HepG2 (cell line): ENCODE data around the gene CEP131. TPM values are rescaled to one million over a fixed set of nuclear protein-coding genes. Genes with fewer than 3 reads are reported as not detected.
A peak's percentile ranks its signal among the peaks of the same experiment; 100 is the strongest.

Experiments used
- ATF7 ChIP-seq, 2 experiments: fragments of 450-650 bp in 1 of 2; sonication (generic) in 1 of 2; formaldehyde crosslinking in 1 of 2; IDR thresholded peaks; 2 replicates each; pipeline versions ENCODE4 v1.4.0 to v1.6.1; 2016 to 2020; ENCODE audit warnings: antibody characterized with exemption in 1 of 2, mild to moderate bottlenecking in 1 of 2, missing genetic modification reagents in 1 of 2
- ATF7-NPFF ChIP-seq: sonication (generic); formaldehyde crosslinking; IDR thresholded peaks from 2 replicates; pipeline ENCODE4 v1.8.1; 2023; ENCODE audit warnings: mild to moderate bottlenecking, low read depth, missing genetic modification reagents, moderate library complexity
- FOXA3 ChIP-seq: IDR thresholded peaks from 2 replicates; pipeline ENCODE4 v1.6.1; 2016; ENCODE audit warnings: missing genetic modification reagents, missing compliant biosample characterization
- GRHL1 ChIP-seq: sonication (generic); formaldehyde crosslinking; conservative IDR thresholded peaks from 2 replicates; pipeline ENCODE4 v1.8.0; 2022; ENCODE audit warnings: missing genetic modification reagents
- HBP1 ChIP-seq: IDR thresholded peaks from 2 replicates; pipeline ENCODE4 v1.6.1; 2016; ENCODE audit warnings: low read depth, control low read depth
- HIC2 ChIP-seq: sonication (generic); formaldehyde crosslinking; IDR thresholded peaks from 2 replicates; pipeline ENCODE4 v1.9.0; 2022; ENCODE audit warnings: low read depth, missing genetic modification reagents
- HOXA3 ChIP-seq: sonication (generic); formaldehyde crosslinking; IDR thresholded peaks from 2 replicates; pipeline ENCODE4 v1.5.0; 2020; ENCODE audit warnings: missing genetic modification reagents
- JUN ChIP-seq: sonication (generic); formaldehyde crosslinking; IDR thresholded peaks from 2 replicates; pipeline ENCODE4 v1.4.0; 2020; ENCODE audit warnings: mild to moderate bottlenecking, missing genetic modification reagents
- KLF16 ChIP-seq, 2 experiments: sonication (generic) in 1 of 2; formaldehyde crosslinking in 1 of 2; IDR thresholded peaks; 2 replicates each; pipeline versions ENCODE4 v1.6.1 to v1.8.0; 2016 to 2023; ENCODE audit warnings: missing genetic modification reagents in 2 of 2, missing compliant biosample characterization in 1 of 2
- PHB2 ChIP-seq: fragments of 450-650 bp; IDR thresholded peaks from 2 replicates; pipeline ENCODE4 v1.6.1; 2018; ENCODE audit not compliant: partially characterized antibody
- PLRG1 ChIP-seq: fragments of 450-650 bp; conservative IDR thresholded peaks from 2 replicates; pipeline ENCODE4 v1.6.1; 2016
- PLSCR1 ChIP-seq: sonication (generic); formaldehyde crosslinking; IDR thresholded peaks from 2 replicates; pipeline ENCODE4 v1.5.0; 2020; ENCODE audit warnings: missing genetic modification reagents, mild to moderate bottlenecking, borderline replicate concordance
- SOX6 ChIP-seq, 2 experiments: fragments of 450-650 bp in 1 of 2; sonication (generic) in 1 of 2; formaldehyde crosslinking in 1 of 2; IDR thresholded peaks; 2 replicates each; pipeline versions ENCODE4 v1.4.0 to v1.6.1; 2017 to 2020; ENCODE audit warnings: antibody characterized with exemption in 1 of 2, mild to moderate bottlenecking in 1 of 2, missing genetic modification reagents in 1 of 2
- TBX2 ChIP-seq: sonication (generic); formaldehyde crosslinking; IDR thresholded peaks from 2 replicates; pipeline ENCODE4 v1.5.0; 2020; ENCODE audit warnings: missing genetic modification reagents, mild to moderate bottlenecking, borderline replicate concordance
- THAP11 ChIP-seq: IDR thresholded peaks from 2 replicates; pipeline ENCODE4 v1.6.1; 2016; ENCODE audit warnings: missing biosample characterization, missing genetic modification reagents
- ZBTB4 ChIP-seq: sonication (generic); formaldehyde crosslinking; IDR thresholded peaks from 2 replicates; pipeline ENCODE4 v1.4.0; 2020; ENCODE audit warnings: missing genetic modification reagents, mild to moderate bottlenecking, borderline replicate concordance
- ZFY ChIP-seq: sonication (generic); formaldehyde crosslinking; IDR thresholded peaks from 2 replicates; pipeline ENCODE4 v1.4.0; 2020; ENCODE audit warnings: missing genetic modification reagents
- ZNF280B ChIP-seq: sonication (generic); formaldehyde crosslinking; IDR thresholded peaks from 2 replicates; pipeline ENCODE4 v1.5.0; 2020; ENCODE audit warnings: missing genetic modification reagents, mild to moderate bottlenecking, borderline replicate concordance
- polyA plus RNA-seq, 8 experiments: library from polyadenylated mRNA; depleted of rRNA in 3 of 8; stranded (reverse) in 7 of 8; unstranded in 1 of 8; fragments of >200 nt; fragmentation: Illumina TruSeq in 4 of 8; extraction: Trizol in 4 of 8; gene quantifications; 2 replicates each; pipeline versions ENCODE4 v1.2.1 to v1.2.3, GENCODE V29; 2011 to 2016; ENCODE audit warnings: low read depth in 4 of 8, missing spikeins in 1 of 8, mixed read lengths in 1 of 8; ENCODE audit not compliant: insufficient read depth in 1 of 8
- total RNA-seq, 5 experiments: library from RNA; depleted of rRNA; stranded (reverse); fragments of >200 nt; fragmentation: Illumina TruSeq; extraction: Trizol; gene quantifications; 2 replicates each; pipeline ENCODE4 v1.2.3, GENCODE V29; 2016; ENCODE audit warnings: low read depth in 1 of 5

The CEP131 gene
- total and polyA plus RNA-seq, 2 of the 13 experiments (the other 11 are each of a cell fraction or from before 2014, with no cell fraction given): 5.0 to 16.8 TPM

GRCh38 chr17:81245024-81245664 lies 22.4 kb upstream of the CEP131 start (continued):
- TF ChIP-seq HBP1 (CRISPR knock-in tag): no peak
- no peak; the same call in 1 of the 2 replicates for TF ChIP-seq ZNF280B (CRISPR knock-in tag)
- TF ChIP-seq HOXA3 (CRISPR knock-in tag): peak; percentile 8; the same call in 1 of the 2 replicates
- TF ChIP-seq THAP11 (CRISPR knock-in tag): no peak
- no peak for TF ChIP-seq ATF7-NPFF (CRISPR knock-in tag)
- TF ChIP-seq HIC2 (CRISPR knock-in tag): peak; percentile 53; the same call in 1 of the 2 replicates
- no peak for TF ChIP-seq SOX6 (IDR thresholded peaks at IDR 0.05)
- no peak for TF ChIP-seq SOX6 (CRISPR knock-in tag; IDR thresholded peaks at IDR 0.05)
- TF ChIP-seq GRHL1 (CRISPR knock-in tag): no peak
- no peak for TF ChIP-seq ATF7 (IDR thresholded peaks at IDR 0.05)
- no peak for TF ChIP-seq ATF7 (CRISPR knock-in tag; IDR thresholded peaks at IDR 0.05)
- TF ChIP-seq PHB2: no peak
- TF ChIP-seq KLF16 (CRISPR knock-in tag; IDR thresholded peaks at IDR 0.05): no peak
- TF ChIP-seq JUN (CRISPR knock-in tag): no peak
- TF ChIP-seq FOXA3 (CRISPR knock-in tag): no peak
- TF ChIP-seq TBX2 (CRISPR knock-in tag): 0 out of 2 replicates have a peak, but pooled peaks have one; percentile 32
- no peak for TF ChIP-seq ZBTB4 (CRISPR knock-in tag)
- TF ChIP-seq ZFY (CRISPR knock-in tag): no peak; the same call in 1 of the 2 replicates
- TF ChIP-seq PLSCR1: no peak
- no peak for TF ChIP-seq PLRG1
